Tongue (tissue), 2 donors: Measurements from ENCODE around the gene BCL7A. TPM values are rescaled to one million over a fixed set of nuclear protein-coding genes. Genes with fewer than 3 reads are reported as not detected.
A peak's percentile ranks its signal among the peaks of the same experiment; 100 is the strongest.
"Not testable (repeated sequence)": the region's sequence is repeated elsewhere in the genome, so short reads cannot be mapped to it uniquely, and the experiment has no call there.

ENCODE experiments used
- DNase-seq: peaks from one replicate; pipeline ENCODE4 v3.0.0-alpha.2; 2015
- total RNA-seq: library from RNA; depleted of rRNA; stranded (reverse); fragments of >200 nt; gene quantifications from one replicate; pipeline ENCODE4 v1.2.3, GENCODE V29; 2014

The BCL7A gene
- 15.4 TPM for total RNA-seq

- DNase-seq = peak; percentile 90
Measured at GRCh38 chr12:122021822-122022392, at the start of gene BCL7A. BCL7A (plus strand) TSS chr12:122021884; CDS start chr12:122022092, 208 bp downstream.

GRCh38 chr12:121974026-121974985, 47.4 kb upstream of the BCL7A start:
- no peak for DNase-seq

- DNase-seq = no peak
Measured at GRCh38 chr12:121975021-121975420, 46.7 kb upstream of the BCL7A start.

- DNase-seq = no peak
Measured at GRCh38 chr12:121976950-121977349, 44.7 kb upstream of the BCL7A start.

GRCh38 chr12:121980191-121980891, 41.3 kb upstream of the BCL7A start:
- no peak for DNase-seq

- no peak for DNase-seq
Measured at GRCh38 chr12:121980892-121981272, 40.8 kb upstream of the BCL7A start.

- no peak for DNase-seq
Measured at GRCh38 chr12:121981456-121981855, 40.2 kb upstream of the BCL7A start.

GRCh38 chr12:121982950-121983349, 38.7 kb upstream of the BCL7A start:
- no peak for DNase-seq

- no peak for DNase-seq
Measured at GRCh38 chr12:121983536-121984210, 38.0 kb upstream of the BCL7A start.

GRCh38 chr12:121986489-121987245, 35.0 kb upstream of the BCL7A start:
- DNase-seq = no peak

- not testable (repeated sequence) for DNase-seq
Measured at GRCh38 chr12:121988519-121988918, 33.2 kb upstream of the BCL7A start.

GRCh38 chr12:121989276-121990113, 32.2 kb upstream of the BCL7A start:
- DNase-seq = no peak

GRCh38 chr12:121990114-121990647, 31.5 kb upstream of the BCL7A start:
- DNase-seq = no peak

- peak; percentile 66 for DNase-seq
Measured at GRCh38 chr12:121990692-121991603, 30.7 kb upstream of the BCL7A start.

- peak; percentile 24 for DNase-seq
Measured at GRCh38 chr12:121992059-121992879, 29.4 kb upstream of the BCL7A start.

- no peak for DNase-seq
Measured at GRCh38 chr12:121996050-121996944, 25.4 kb upstream of the BCL7A start.

GRCh38 chr12:121996945-121997612, 24.6 kb upstream of the BCL7A start:
- DNase-seq = no peak
